Measurements from ENCODE around the gene DUSP6.

- TF ChIP-seq TAF1 (IDR thresholded peaks at IDR 0.05; ENCODE audit: borderline replicate concordance, low read depth, low read length), result no peak
- no peak for TF ChIP-seq POLR2A (IDR thresholded peaks at IDR 0.05; ENCODE audit: low read depth, low read length)
Observed at GRCh38 chr12:89383235-89384049, 31.1 kb upstream of the DUSP6 start.
